ENCODE data around the gene ZSWIM5. TPM values are rescaled to one million over a fixed set of nuclear protein-coding genes. Genes with fewer than 3 reads are reported as not detected.

Gene ZSWIM5
- total RNA-seq, 1 donor, result 0.43 TPM

- TF ChIP-seq CTCF (IDR thresholded peaks at IDR 0.05; ENCODE audit: insufficient read depth, low read depth, low read length), result no peak
- DNase-seq (ENCODE audit: low read depth), result peak; percentile 90
- no peak overlapping the region for H3K4me3 ChIP-seq (ENCODE audit: low read depth, low read length)
Observed at GRCh38 chr1:44970317-44970716, 236.1 kb downstream of the ZSWIM5 start.

Other genes with a start within 250 kb of the ZSWIM5 start
- gene EIF2B3, start 220.0 kb downstream of the ZSWIM5 start, total RNA-seq, result 36.7 and 45.3 TPM in 2 replicates
- gene HECTD3, start 195.3 kb downstream of the ZSWIM5 start, total RNA-seq, result 20.3 and 25.1 TPM in 2 replicates
- gene UROD, start 194.4 kb downstream of the ZSWIM5 start, total RNA-seq, result 136 and 179 TPM in 2 replicates
- gene HPDL, start 120.3 kb upstream of the ZSWIM5 start, total RNA-seq, result 1.3 and 1.6 TPM in 2 replicates
- gene TOE1, start 133.6 kb upstream of the ZSWIM5 start, total RNA-seq, result 10.3 and 10.4 TPM in 2 replicates
- gene MUTYH, start 133.8 kb upstream of the ZSWIM5 start, total RNA-seq, result 9.3 and 15.1 TPM in 2 replicates

Data from fibroblast of villous mesenchyme (primary cell).